Epithelial cell of proximal tubule (primary cell): Measurements from ENCODE around the gene KCNG2. TPM values are rescaled to one million over a fixed set of nuclear protein-coding genes. Genes with fewer than 3 reads are reported as not detected.
A peak's percentile ranks its signal among the peaks of the same experiment; 100 is the strongest.

Experiments used
- DNase-seq: peaks from one replicate; pipeline ENCODE4 v3.0.0-alpha.2; 2011; ENCODE audit warnings: low read depth
- H3K4me3 ChIP-seq: 2 replicates; pipeline ENCODE4 v1.5.1; 2011; ENCODE audit warnings: low read depth, mild to moderate bottlenecking, low read length
- CTCF ChIP-seq: conservative IDR thresholded peaks from 2 replicates; pipeline ENCODE4 v1.5.1; 2012; ENCODE audit warnings: low read depth, mild to moderate bottlenecking, low read length
- total RNA-seq: library from RNA; depleted of rRNA; stranded (reverse); fragments of >200 nt; gene quantifications from 2 replicates; pipeline ENCODE4 v1.2.3, GENCODE V29; 2015

The KCNG2 gene
- total RNA-seq, 1 donor from 2014 or later = not detected

- H3K4me3 ChIP-seq = no peak overlapping the region
- DNase-seq = no peak
- no peak for TF ChIP-seq CTCF
These were observed 2.9 kb upstream of the KCNG2 start for GRCh38 chr18:79794846-79795245.

- H3K4me3 ChIP-seq = no peak overlapping the region
- TF ChIP-seq CTCF = no peak
- no peak for DNase-seq
These were observed 2.3 kb upstream of the KCNG2 start for GRCh38 chr18:79795446-79795845.

GRCh38 chr18:79796016-79796415 is 1.7 kb upstream of the KCNG2 start:
- DNase-seq = no peak
- H3K4me3 ChIP-seq = no peak overlapping the region
- TF ChIP-seq CTCF = no peak

- DNase-seq = no peak
- no peak for TF ChIP-seq CTCF
- no peak overlapping the region for H3K4me3 ChIP-seq
These were observed 970 bp upstream of the KCNG2 start for GRCh38 chr18:79796531-79797405.

- H3K4me3 ChIP-seq = peak overlapping the region; percentile 16
- no peak for TF ChIP-seq CTCF
- no peak for DNase-seq
These were observed 734 bp downstream of the KCNG2 start for GRCh38 chr18:79798346-79798998.

- no peak for TF ChIP-seq CTCF
- DNase-seq = no peak
- no peak overlapping the region for H3K4me3 ChIP-seq
These were observed 1.2 kb downstream of the KCNG2 start for GRCh38 chr18:79798999-79799370.
